ENCODE results near the gene HDX. TPM values are rescaled to one million over a fixed set of nuclear protein-coding genes. Genes with fewer than 3 reads are reported as not detected.

HDX gene
- total RNA-seq, 4 donors from 2014 or later: 7.5 to 12.9 (median 10.8) TPM

DNA sequence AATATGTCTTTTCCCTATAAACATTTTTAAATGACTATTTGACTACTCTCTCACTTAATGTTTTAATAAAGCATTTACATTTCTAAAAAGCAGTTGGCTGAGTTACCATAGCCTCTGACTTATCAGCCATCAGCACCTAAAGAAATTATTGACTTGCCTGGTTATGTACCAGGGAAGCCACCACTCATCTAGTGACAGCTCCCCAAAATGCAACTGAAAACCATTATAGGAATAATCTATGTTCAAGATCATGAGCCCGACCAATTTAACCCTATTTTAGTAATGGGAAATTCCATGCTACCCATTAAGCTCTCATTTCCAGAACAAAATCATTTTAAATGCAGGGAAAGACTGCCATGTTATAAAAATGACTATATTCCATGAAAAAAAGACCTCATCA, 34.4 kb downstream of the HDX start:
- Histone ChIP-seq H3K36me3 (no peaks in the 10 kb centered on the region), H3K27ac (no peak overlapping the region), H3K27me3 (no peaks in the 10 kb centered on the region), H3K4me3 (replicated peaks in 1 of 3) (no peak overlapping the region), H3K4me1 (no peaks in the 10 kb centered on the region), H3K9me3 (no peaks in the 10 kb centered on the region)
- DNase-seq: no peak
- intact Hi-C loops (cut with DNase I): no loop called here
- TF ChIP-seq, protein P1, sequence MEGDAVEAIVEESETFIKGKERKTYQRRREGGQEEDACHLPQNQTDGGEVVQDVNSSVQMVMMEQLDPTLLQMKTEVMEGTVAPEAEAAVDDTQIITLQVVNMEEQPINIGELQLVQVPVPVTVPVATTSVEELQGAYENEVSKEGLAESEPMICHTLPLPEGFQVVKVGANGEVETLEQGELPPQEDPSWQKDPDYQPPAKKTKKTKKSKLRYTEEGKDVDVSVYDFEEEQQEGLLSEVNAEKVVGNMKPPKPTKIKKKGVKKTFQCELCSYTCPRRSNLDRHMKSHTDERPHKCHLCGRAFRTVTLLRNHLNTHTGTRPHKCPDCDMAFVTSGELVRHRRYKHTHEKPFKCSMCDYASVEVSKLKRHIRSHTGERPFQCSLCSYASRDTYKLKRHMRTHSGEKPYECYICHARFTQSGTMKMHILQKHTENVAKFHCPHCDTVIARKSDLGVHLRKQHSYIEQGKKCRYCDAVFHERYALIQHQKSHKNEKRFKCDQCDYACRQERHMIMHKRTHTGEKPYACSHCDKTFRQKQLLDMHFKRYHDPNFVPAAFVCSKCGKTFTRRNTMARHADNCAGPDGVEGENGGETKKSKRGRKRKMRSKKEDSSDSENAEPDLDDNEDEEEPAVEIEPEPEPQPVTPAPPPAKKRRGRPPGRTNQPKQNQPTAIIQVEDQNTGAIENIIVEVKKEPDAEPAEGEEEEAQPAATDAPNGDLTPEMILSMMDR (IDR thresholded peaks at IDR 0.05): no peak
- TF ChIP-seq POLR2A (IDR thresholded peaks at IDR 0.05): no peak
- 87 to 91% methylated on average over 1 of the region's 1 CpG for WGBS, 2 donors

DNA sequence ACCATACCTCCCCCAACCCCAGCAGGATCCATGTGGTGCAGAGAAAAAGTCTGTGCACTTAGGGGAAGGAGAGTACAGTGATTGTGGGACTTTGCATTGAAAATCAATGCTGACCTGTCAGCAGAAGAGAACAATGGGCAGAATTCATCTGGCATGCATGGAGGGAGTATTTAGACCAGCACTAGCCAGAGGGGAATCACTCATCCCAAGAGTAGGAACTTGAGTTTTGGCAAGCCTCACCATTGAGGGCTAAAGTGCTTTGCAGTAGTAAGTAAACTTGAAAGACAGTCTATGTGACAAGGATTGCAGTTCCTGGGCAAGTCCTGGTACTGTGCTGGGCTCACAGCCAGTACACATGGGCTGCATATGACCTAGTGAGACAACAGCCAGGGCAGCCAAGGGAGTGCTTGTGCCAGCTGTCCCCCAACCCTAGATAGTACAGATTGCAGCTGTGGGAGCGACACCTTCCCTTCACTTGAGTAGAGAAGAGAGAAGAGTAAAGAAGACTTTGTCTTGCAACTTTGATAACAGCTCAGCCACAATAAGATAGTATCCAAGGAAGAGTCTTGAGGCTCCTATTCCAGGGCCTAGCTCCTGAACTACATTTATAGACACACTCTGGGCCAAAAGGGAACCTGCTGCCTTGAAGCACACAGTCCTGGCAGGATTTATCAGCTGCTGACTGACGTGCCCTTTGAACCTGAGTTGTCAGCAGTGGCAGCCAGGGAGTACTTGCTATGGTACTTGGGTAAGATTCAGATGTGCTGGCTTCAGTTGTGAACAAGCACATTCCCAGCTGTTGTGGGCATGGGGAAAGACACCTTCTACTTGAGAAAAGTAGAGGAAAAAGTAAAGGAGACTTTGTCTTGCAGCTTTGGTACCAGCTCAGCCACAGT, 48.7 kb downstream of the HDX start:
- no peak overlapping the region for H3K27ac ChIP-seq
- H3K4me3 ChIP-seq (replicated peaks in 1 of 3): no peak overlapping the region
- intact Hi-C loops (cut with DNase I): no loop called here
- no peaks in the 10 kb centered on the region for H3K36me3 ChIP-seq
- DNase-seq: peak; percentile 6 to 9
- TF ChIP-seq, protein P1 (IDR thresholded peaks at IDR 0.05): no peak
- no peak for TF ChIP-seq POLR2A (IDR thresholded peaks at IDR 0.05)
- no peaks in the 10 kb centered on the region for H3K9me3 ChIP-seq
- H3K4me1 ChIP-seq: no peaks in the 10 kb centered on the region
- 100% methylated on average over 1 to 2 of the region's 2 CpGs for WGBS, 2 donors
- H3K27me3 ChIP-seq: no peaks in the 10 kb centered on the region

DNA sequence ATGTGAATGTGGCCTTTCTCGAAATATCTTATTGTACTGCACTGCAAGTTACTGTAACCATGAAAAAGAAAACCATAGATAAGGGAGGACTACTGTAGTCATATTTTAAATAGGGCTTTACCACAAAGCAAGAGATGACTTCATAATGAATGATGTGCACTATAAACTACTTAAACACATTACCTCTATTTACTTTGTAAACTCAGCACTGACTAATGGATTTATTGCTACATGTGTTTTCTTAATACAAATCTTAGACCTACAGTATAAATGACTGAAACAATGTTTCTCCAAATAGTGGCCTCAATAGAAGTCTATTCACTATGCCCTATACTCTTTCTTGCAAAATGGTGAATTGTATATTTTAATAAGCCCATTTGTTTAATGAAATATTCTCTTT, 61.1 kb downstream of the HDX start:
- Histone ChIP-seq H3K4me1 (no peaks in the 10 kb centered on the region), H3K27ac (no peak overlapping the region), H3K4me3 (replicated peaks in 1 of 3) (no peak overlapping the region), H3K27me3 (no peaks in the 10 kb centered on the region), H3K9me3 (no peaks in the 10 kb centered on the region), H3K36me3 (no peaks in the 10 kb centered on the region)
- WGBS, 2 donors: 90 to 91% methylated on average over 1 of the region's 1 CpG
- TF ChIP-seq POLR2A (IDR thresholded peaks at IDR 0.05): no peak
- TF ChIP-seq, protein P1 (IDR thresholded peaks at IDR 0.05): no peak
- DNase-seq: no peak
- intact Hi-C loops (cut with DNase I): no loop called here

DNA sequence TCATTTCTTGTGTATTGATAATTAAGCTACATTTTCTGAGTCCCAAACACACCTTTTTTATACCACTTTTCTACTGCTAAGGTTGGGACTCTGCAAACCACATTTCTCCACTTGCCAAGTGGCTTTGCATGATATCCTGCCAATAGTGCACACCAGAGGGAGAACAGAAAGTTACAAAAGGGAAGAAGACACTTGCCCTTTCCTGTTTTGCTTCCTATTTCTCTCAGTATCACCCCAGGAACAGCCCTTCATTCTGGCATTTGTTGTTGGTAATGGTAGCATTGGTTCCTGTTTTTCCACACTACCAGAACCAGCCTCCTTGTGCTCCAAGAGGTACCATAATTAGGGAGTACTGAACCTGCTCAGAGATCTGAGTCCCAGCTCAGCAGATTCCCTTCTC, 87.1 kb downstream of the HDX start:
- TF ChIP-seq, protein P1 (IDR thresholded peaks at IDR 0.05): no peak
- no peak for TF ChIP-seq POLR2A (IDR thresholded peaks at IDR 0.05)
- Histone ChIP-seq H3K9me3 (no peaks in the 10 kb centered on the region), H3K4me1 (no peaks in the 10 kb centered on the region), H3K4me3 (replicated peaks in 1 of 3) (no peak overlapping the region), H3K27me3 (no peaks in the 10 kb centered on the region), H3K36me3 (no peaks in the 10 kb centered on the region), H3K27ac (no peak overlapping the region)
- no peak for DNase-seq
- intact Hi-C loops (cut with DNase I): no loop called here

DNA sequence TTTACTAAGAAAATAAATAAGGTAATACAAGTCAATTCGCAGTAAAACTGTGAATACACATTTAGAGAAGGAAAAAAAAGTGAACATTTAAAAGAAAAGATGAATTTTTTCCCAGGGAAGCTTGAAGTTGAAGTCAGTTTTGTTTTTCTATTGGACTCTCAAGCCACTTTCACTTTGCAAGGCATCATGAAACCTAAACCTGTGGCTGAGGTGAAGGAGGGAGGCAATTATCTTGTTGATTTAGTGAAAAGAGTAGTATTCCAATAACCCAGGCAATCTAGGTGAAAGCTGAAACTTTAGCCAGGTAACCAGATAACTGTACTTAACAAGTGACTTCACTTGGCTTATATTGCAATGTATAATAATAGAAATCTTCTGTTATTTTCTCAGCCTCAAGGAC, 138.6 kb downstream of the HDX start:
- Histone ChIP-seq H3K36me3 (no peaks in the 10 kb centered on the region), H3K27me3 (no peaks in the 10 kb centered on the region), H3K9me3 (no peaks in the 10 kb centered on the region), H3K4me3 (replicated peaks in 1 of 3) (no peak overlapping the region), H3K27ac (peak overlapping the region in 1 of 3 donors; percentile 15), H3K4me1 (no peaks in the 10 kb centered on the region)
- intact Hi-C loops (cut with DNase I): no loop called here
- TF ChIP-seq, protein P1 (IDR thresholded peaks at IDR 0.05): no peak
- TF ChIP-seq POLR2A (IDR thresholded peaks at IDR 0.05): no peak
- WGBS, 2 donors: 21 to 30% methylated on average over 1 of the region's 1 CpG
- DNase-seq: no peak

Data from thyroid gland (tissue), 4 donors.